Panc1 (cell line): ENCODE data around the gene MIX23. TPM values are rescaled to one million over a fixed set of nuclear protein-coding genes. Genes with fewer than 3 reads are reported as not detected.

Experiments used
- ATAC-seq: fragments of 200-7000 bp; cut with Tn5 transposase; 2 replicates; pipeline ENCODE4 v1.9.1; 2020; ENCODE audit warnings: mild to moderate bottlenecking, moderate library complexity
- BruUV-seq: library from RNA; stranded (reverse); fragments of 400-500 nt; replicated peaks from 2 replicates; lab custom pipeline; 2021; lab: Mats Ljungman, UMichigan
- CTCF ChIA-PET: fragments of 300-600 bp; sonication (Branson Sonifier 250); formaldehyde crosslinking; loops from one replicate; lab custom pipeline; 2022; ENCODE audit warnings: antibody characterized with exemption; lab: Charles Lee
- POLR2A ChIA-PET: fragments of 300-600 bp; sonication (Branson Sonifier 250); formaldehyde crosslinking; loops from one replicate; lab custom pipeline; 2022; ENCODE audit warnings: antibody characterized with exemption; lab: Charles Lee
- DNase-seq: peaks from one replicate; pipeline ENCODE4 v3.0.0-alpha.2; 2010; ENCODE audit warnings: low read depth, low spot score
- H3K27ac ChIP-seq: 2 replicates; pipeline ENCODE4 v1.5.1; 2011; ENCODE audit warnings: mild to moderate bottlenecking, low read length, inconsistent platforms
- H3K27me3 ChIP-seq: fragments of 200-500 bp; sonication (Bioruptor generic); 2 replicates; pipeline ENCODE4 v1.6.0; 2014; ENCODE audit warnings: low read length, inconsistent platforms; ENCODE audit not compliant: control insufficient read depth, insufficient read depth
- H3K36me3 ChIP-seq: fragments of 200-500 bp; sonication (Bioruptor generic); 2 replicates; pipeline ENCODE4 v1.5.1; 2014; ENCODE audit warnings: inconsistent platforms, mild to moderate bottlenecking, low read length, moderate library complexity; ENCODE audit not compliant: control insufficient read depth, insufficient read depth
- H3K4me1 ChIP-seq: 2 replicates; pipeline ENCODE4 v1.5.1; 2011; ENCODE audit warnings: inconsistent platforms, mild to moderate bottlenecking, low read length, moderate library complexity; ENCODE audit not compliant: control insufficient read depth, insufficient read depth
- H3K4me3 ChIP-seq, 2 experiments: 2 replicates each; pipeline ENCODE4 v1.5.1; 2011 to 2012; ENCODE audit warnings: low read depth in 2 of 2, low read length in 2 of 2, mild to moderate bottlenecking in 2 of 2, inconsistent platforms in 1 of 2, moderate library complexity in 1 of 2
- H3K9me3 ChIP-seq: fragments of 200-500 bp; sonication (Bioruptor generic); 2 replicates; pipeline ENCODE4 v1.5.1; 2014; ENCODE audit warnings: low read depth, mild to moderate bottlenecking, inconsistent platforms, low read length, moderate library complexity; ENCODE audit not compliant: control insufficient read depth, insufficient read depth
- CTCF ChIP-seq: fragments of 450-650 bp; IDR thresholded peaks from 2 replicates; pipeline ENCODE4 v1.5.1; 2017; ENCODE audit warnings: mild to moderate bottlenecking
- POLR2AphosphoS5 ChIP-seq: IDR thresholded peaks from 2 replicates; pipeline ENCODE4 v1.6.1; 2012; ENCODE audit warnings: mild to moderate bottlenecking, low read depth, low read length, moderate library complexity
- REST ChIP-seq, 2 experiments: IDR thresholded peaks; 2 replicates each; pipeline ENCODE4 v1.6.1; 2011 to 2012; ENCODE audit warnings: low read depth in 2 of 2, control low read depth in 1 of 2, low read length in 1 of 2, mild to moderate bottlenecking in 1 of 2, moderate library complexity in 1 of 2; ENCODE audit not compliant: insufficient read depth in 1 of 2
- SIN3A ChIP-seq: IDR thresholded peaks from 2 replicates; pipeline ENCODE4 v1.6.1; 2012; ENCODE audit warnings: low read depth, mild to moderate bottlenecking, low read length, moderate library complexity, borderline replicate concordance; ENCODE audit not compliant: insufficient read depth
- TCF7L2 ChIP-seq: IDR thresholded peaks from 2 replicates; pipeline ENCODE4 v1.6.1; 2011; ENCODE audit warnings: mild to moderate bottlenecking, low read depth, low read length, inconsistent platforms
- in situ Hi-C: cut with HindIII; loops from 2 replicates; pipeline ENCODE4 v1.10.0; 2016; ENCODE audit warnings: low sequenced_read_pairs, low pct_unique_long_range_greater_than_20kb
- intact Hi-C: fragments of 100-400 bp; cut with micrococcal nuclease; formaldehyde crosslinking; loops from one replicate; pipeline ENCODE4 v1.10.0; 2022; ENCODE audit not compliant: unreplicated experiment
- total RNA-seq: library from RNA; stranded (reverse); gene quantifications from one replicate; pipeline ENCODE4 v1.2.1, GENCODE V29; 2021; ENCODE audit not compliant: unreplicated experiment

The MIX23 gene
- total RNA-seq, 1 experiment from 2014 or later, result 61.7 TPM

- ChIA-PET POLR2A (interaction anchor here (0.5 kb wide), 1 partner anchor 36 kb away, joined by 4 read pairs; no protein-coding TSS in a partner anchor), CTCF (no interaction called here)
- in situ Hi-C loops, result no loop called here
- BruUV-seq, result no TSS peak
- DNase-seq, result no peak
- Histone ChIP-seq H3K4me1 (no peaks in the 10 kb centered on the region), H3K36me3 (no peaks in the 10 kb centered on the region), H3K9me3 (0 out of 2 replicates have a peak, but pooled peaks cover 3% of the 10 kb centered on the region), H3K4me3 (no peak overlapping the region), H3K27me3 (peaks cover 2% of the 10 kb centered on the region; the same call in 1 of the 2 replicates), H3K27ac (no peak overlapping the region)
- TF ChIP-seq TCF7L2, result no peak
- no peak for TF ChIP-seq SIN3A
- no peak for TF ChIP-seq POLR2AphosphoS5
- no peak for TF ChIP-seq CTCF
- no peak for TF ChIP-seq REST (IDR thresholded peaks at IDR 0.05; ENCODE audit: insufficient read depth in 1 of 2, low read depth in 2 of 2, low read length in 1 of 2)
- no peak for ATAC-seq
- intact Hi-C loops, result no loop called here
Measured at GRCh38 chr3:122314228-122314876, 68.7 kb downstream of the MIX23 start.

GRCh38 chr3:122313281-122313680 is 69.8 kb downstream of the MIX23 start:
- ATAC-seq, result no peak
- no peak for TF ChIP-seq REST (IDR thresholded peaks at IDR 0.05; ENCODE audit: insufficient read depth in 1 of 2, low read depth in 2 of 2, low read length in 1 of 2)
- no peak for TF ChIP-seq CTCF
- TF ChIP-seq TCF7L2, result no peak
- no peak for TF ChIP-seq POLR2AphosphoS5
- no peak for TF ChIP-seq SIN3A
- Histone ChIP-seq H3K27me3 (peaks cover 2% of the 10 kb centered on the region; the same call in 1 of the 2 replicates), H3K4me3 (no peak overlapping the region), H3K36me3 (no peaks in the 10 kb centered on the region), H3K27ac (no peak overlapping the region), H3K4me1 (no peaks in the 10 kb centered on the region), H3K9me3 (no peaks in the 10 kb centered on the region)
- intact Hi-C loops (no loop called here), in situ Hi-C loops (no loop called here)
- CTCF ChIA-PET, result no interaction called here
- DNase-seq, result no peak
- POLR2A ChIA-PET, result no interaction called here
- BruUV-seq, result no TSS peak
